ENCODE measurements around the gene COL24A1. TPM values are rescaled to one million over a fixed set of nuclear protein-coding genes. Genes with fewer than 3 reads are reported as not detected.

The COL24A1 gene
- total RNA-seq, 6 donors from 2014 or later: 0.30 to 2.1 (median 0.68) TPM

DNA sequence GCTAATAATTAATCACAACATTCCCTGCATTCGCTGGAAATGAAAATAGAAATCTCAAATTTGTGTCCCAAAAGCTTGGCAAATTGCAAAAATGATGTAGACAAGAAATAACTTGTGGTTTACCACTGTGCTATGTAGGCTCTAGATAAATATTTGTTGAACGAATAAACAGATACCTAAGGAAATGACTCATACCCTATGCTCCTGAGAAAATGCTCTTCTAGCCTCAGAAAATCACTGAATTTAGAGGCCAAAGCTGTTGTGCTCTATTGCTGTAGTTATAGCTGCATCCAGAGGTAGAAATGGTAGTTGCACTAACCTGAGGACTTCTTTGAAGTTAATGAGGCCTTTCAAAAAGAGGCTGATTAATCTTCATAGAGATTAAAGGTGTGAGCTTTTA is 306.3 kb downstream of the COL24A1 start:
- DNase-seq: no peak
- Histone ChIP-seq H3K27me3 (no peaks in the 10 kb centered on the region), H3K9me3 (no peaks in the 10 kb centered on the region), H3K4me1 (peaks cover 0 to 4% (median 2%) of the 10 kb centered on the region in 4 donors), H3K36me3 (no peaks in the 10 kb centered on the region), H3K4me3 (no peak overlapping the region), H3K27ac (no peak overlapping the region)
- WGBS, 2 donors: 29 to 37% methylated on average over 2 of the region's 2 CpGs
- TF ChIP-seq CTCF (IDR thresholded peaks at IDR 0.05): no peak
- TF ChIP-seq POLR2A (IDR thresholded peaks at IDR 0.05): no peak
- TF ChIP-seq EP300 (IDR thresholded peaks at IDR 0.05): no peak
- no peak for TF ChIP-seq POLR2AphosphoS5 (IDR thresholded peaks at IDR 0.05)
- peak in 1 of 2 donors; percentile 42 for ATAC-seq (ENCODE audit: low FRiP score in 2 of 2)

DNA sequence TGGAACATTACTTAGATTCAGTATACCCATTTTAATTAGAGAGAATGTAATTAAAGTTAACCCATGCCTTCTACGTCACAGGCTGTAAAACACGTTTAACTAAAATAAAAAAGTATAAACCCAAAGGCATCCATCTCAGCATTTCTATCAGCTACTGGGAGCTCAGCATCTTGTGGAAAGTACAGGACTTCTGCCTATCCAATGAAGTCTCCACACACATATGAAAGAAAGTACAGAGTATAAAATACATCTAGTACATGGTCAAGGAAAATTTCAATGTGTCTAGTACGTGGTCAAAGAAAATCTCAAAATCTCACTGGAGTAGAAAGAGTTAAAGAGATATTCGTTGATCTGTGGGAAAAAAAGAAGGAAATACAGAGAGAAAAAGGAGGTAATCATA is 306.9 kb downstream of the COL24A1 start:
- TF ChIP-seq POLR2AphosphoS5 (IDR thresholded peaks at IDR 0.05) (no peak), CTCF (IDR thresholded peaks at IDR 0.05) (no peak), EP300 (IDR thresholded peaks at IDR 0.05) (no peak), POLR2A (IDR thresholded peaks at IDR 0.05) (no peak)
- Histone ChIP-seq H3K36me3 (no peaks in the 10 kb centered on the region), H3K4me1 (peaks cover 0 to 4% (median 2%) of the 10 kb centered on the region in 4 donors), H3K27me3 (no peaks in the 10 kb centered on the region), H3K9me3 (no peaks in the 10 kb centered on the region), H3K27ac (no peak overlapping the region), H3K4me3 (no peak overlapping the region)
- ATAC-seq (ENCODE audit: low FRiP score in 2 of 2): no peak
- no peak for DNase-seq
- 61 to 67% methylated on average over 4 of the region's 4 CpGs for WGBS, 2 donors

- ATAC-seq (ENCODE audit: low FRiP score in 2 of 2) (no peak), DNase-seq (no peak)
- Histone ChIP-seq H3K9me3 (no peaks in the 10 kb centered on the region), H3K4me3 (no peak overlapping the region), H3K27ac (no peak overlapping the region), H3K27me3 (no peaks in the 10 kb centered on the region), H3K4me1 (peaks cover 0 to 4% (median 2%) of the 10 kb centered on the region in 4 donors), H3K36me3 (no peaks in the 10 kb centered on the region)
- 69 to 80% methylated on average over 2 of the region's 2 CpGs for WGBS, 2 donors
- TF ChIP-seq CTCF (IDR thresholded peaks at IDR 0.05) (no peak), POLR2AphosphoS5 (IDR thresholded peaks at IDR 0.05) (no peak), EP300 (IDR thresholded peaks at IDR 0.05) (no peak), POLR2A (IDR thresholded peaks at IDR 0.05) (no peak)
Observed at GRCh38 chr1:85847356-85847755, 309.2 kb downstream of the COL24A1 start.

- no peak for TF ChIP-seq POLR2AphosphoS5 (IDR thresholded peaks at IDR 0.05)
- no peak for TF ChIP-seq POLR2A (IDR thresholded peaks at IDR 0.05)
- TF ChIP-seq CTCF (IDR thresholded peaks at IDR 0.05): no peak
- no peak for TF ChIP-seq EP300 (IDR thresholded peaks at IDR 0.05)
Observed at GRCh38 chr1:85846706-85847105, 309.9 kb downstream of the COL24A1 start.

DNA sequence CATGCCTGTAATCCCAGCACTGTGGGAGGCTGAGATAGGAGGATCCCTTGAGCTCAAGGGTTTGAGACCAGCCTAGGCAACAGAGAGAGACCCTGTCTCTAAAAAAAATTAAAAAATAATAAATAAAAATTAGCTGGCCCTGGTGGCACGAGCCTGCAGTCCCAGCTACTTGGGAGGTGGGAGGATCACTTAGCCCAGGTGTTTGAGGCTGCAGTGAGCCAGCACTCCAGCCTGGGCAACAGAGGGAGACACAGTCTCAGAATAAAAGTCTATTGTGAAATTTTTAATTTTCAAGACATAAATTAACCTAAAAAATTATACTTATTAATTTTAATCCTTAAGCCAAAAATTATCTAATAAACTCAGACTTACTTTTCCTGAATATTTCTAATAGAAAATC is 317.1 kb downstream of the COL24A1 start:
- Histone ChIP-seq H3K36me3 (no peaks in the 10 kb centered on the region), H3K4me3 (no peak overlapping the region), H3K4me1 (no peaks in the 10 kb centered on the region), H3K9me3 (no peaks in the 10 kb centered on the region), H3K27me3 (no peaks in the 10 kb centered on the region), H3K27ac (no peak overlapping the region)
- ATAC-seq (ENCODE audit: low FRiP score in 2 of 2) (no peak), DNase-seq (no peak)
- TF ChIP-seq CTCF (IDR thresholded peaks at IDR 0.05): no peak
- 61 to 63% methylated on average over 1 of the region's 1 CpG for WGBS, 2 donors

More at GRCh38 chr1:85846706-85847105, 309.9 kb downstream of the COL24A1 start:
- Histone ChIP-seq H3K4me1 (peaks cover 0 to 4% (median 2%) of the 10 kb centered on the region in 4 donors), H3K27ac (no peak overlapping the region), H3K4me3 (no peak overlapping the region), H3K9me3 (no peaks in the 10 kb centered on the region), H3K27me3 (no peaks in the 10 kb centered on the region), H3K36me3 (no peaks in the 10 kb centered on the region)
- WGBS, 2 donors: 76 to 80% methylated on average over 3 of the region's 3 CpGs
- DNase-seq (no peak), ATAC-seq (ENCODE audit: low FRiP score in 2 of 2) (no peak)

All from upper lobe of left lung (tissue), 6 donors.